OCI-LY3 (cell line): Measurements from ENCODE around the gene OPCML.

Source experiments
- EZH2phosphoT487 ChIP-seq: fragments of 200-600 bp; shearing (Covaris generic); IDR thresholded peaks from 2 replicates; pipeline ENCODE4 v1.6.1; 2018; ENCODE audit warnings: antibody characterized with exemption, mixed run types, low read depth
- TF ChIP-seq, protein P1 (sequence below): fragments of 200-600, 300-600 bp; sonication (generic); IDR thresholded peaks from 2 replicates; pipeline ENCODE4 v1.5.1; 2014; ENCODE audit warnings: antibody characterized with exemption, low read length, low read depth

GRCh38 chr11:132704781-132705375 lies 827.4 kb downstream of the OPCML start:
- TF ChIP-seq, protein P1, sequence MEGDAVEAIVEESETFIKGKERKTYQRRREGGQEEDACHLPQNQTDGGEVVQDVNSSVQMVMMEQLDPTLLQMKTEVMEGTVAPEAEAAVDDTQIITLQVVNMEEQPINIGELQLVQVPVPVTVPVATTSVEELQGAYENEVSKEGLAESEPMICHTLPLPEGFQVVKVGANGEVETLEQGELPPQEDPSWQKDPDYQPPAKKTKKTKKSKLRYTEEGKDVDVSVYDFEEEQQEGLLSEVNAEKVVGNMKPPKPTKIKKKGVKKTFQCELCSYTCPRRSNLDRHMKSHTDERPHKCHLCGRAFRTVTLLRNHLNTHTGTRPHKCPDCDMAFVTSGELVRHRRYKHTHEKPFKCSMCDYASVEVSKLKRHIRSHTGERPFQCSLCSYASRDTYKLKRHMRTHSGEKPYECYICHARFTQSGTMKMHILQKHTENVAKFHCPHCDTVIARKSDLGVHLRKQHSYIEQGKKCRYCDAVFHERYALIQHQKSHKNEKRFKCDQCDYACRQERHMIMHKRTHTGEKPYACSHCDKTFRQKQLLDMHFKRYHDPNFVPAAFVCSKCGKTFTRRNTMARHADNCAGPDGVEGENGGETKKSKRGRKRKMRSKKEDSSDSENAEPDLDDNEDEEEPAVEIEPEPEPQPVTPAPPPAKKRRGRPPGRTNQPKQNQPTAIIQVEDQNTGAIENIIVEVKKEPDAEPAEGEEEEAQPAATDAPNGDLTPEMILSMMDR: no peak
- no peak for TF ChIP-seq EZH2phosphoT487
